ENCODE results near the gene NGRN. TPM values are rescaled to one million over a fixed set of nuclear protein-coding genes. Genes with fewer than 3 reads are reported as not detected.

Gene NGRN
- total and polyA plus RNA-seq, 2 of the 8 experiments (the other 6 are each of a cell fraction or from before 2014, with no cell fraction given) = 60.1 to 101 TPM

DNA sequence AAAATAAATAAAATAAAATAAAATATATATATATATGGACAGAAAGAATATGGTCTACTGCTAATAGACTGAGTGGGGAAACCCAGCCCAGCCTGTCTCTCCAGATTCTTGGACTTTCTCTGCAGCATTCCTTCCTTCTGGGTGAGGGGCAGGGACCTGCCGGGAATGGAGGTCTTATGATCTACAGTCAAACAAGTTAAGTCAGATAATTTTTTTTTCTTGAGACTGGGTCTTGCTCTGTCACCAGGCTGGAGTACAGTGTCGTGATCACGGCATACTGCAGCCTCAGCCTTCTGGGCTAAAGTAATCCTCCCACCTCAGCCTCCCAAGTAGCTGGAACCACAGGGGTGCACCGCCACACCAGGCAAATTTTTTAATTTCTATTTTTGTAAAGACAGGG lies 53.1 kb downstream of the NGRN start (continued):
- TF ChIP-seq CHD1 (IDR thresholded peaks at IDR 0.05; ENCODE audit: low read depth, low read length) = no peak
- TF ChIP-seq, protein P1, sequence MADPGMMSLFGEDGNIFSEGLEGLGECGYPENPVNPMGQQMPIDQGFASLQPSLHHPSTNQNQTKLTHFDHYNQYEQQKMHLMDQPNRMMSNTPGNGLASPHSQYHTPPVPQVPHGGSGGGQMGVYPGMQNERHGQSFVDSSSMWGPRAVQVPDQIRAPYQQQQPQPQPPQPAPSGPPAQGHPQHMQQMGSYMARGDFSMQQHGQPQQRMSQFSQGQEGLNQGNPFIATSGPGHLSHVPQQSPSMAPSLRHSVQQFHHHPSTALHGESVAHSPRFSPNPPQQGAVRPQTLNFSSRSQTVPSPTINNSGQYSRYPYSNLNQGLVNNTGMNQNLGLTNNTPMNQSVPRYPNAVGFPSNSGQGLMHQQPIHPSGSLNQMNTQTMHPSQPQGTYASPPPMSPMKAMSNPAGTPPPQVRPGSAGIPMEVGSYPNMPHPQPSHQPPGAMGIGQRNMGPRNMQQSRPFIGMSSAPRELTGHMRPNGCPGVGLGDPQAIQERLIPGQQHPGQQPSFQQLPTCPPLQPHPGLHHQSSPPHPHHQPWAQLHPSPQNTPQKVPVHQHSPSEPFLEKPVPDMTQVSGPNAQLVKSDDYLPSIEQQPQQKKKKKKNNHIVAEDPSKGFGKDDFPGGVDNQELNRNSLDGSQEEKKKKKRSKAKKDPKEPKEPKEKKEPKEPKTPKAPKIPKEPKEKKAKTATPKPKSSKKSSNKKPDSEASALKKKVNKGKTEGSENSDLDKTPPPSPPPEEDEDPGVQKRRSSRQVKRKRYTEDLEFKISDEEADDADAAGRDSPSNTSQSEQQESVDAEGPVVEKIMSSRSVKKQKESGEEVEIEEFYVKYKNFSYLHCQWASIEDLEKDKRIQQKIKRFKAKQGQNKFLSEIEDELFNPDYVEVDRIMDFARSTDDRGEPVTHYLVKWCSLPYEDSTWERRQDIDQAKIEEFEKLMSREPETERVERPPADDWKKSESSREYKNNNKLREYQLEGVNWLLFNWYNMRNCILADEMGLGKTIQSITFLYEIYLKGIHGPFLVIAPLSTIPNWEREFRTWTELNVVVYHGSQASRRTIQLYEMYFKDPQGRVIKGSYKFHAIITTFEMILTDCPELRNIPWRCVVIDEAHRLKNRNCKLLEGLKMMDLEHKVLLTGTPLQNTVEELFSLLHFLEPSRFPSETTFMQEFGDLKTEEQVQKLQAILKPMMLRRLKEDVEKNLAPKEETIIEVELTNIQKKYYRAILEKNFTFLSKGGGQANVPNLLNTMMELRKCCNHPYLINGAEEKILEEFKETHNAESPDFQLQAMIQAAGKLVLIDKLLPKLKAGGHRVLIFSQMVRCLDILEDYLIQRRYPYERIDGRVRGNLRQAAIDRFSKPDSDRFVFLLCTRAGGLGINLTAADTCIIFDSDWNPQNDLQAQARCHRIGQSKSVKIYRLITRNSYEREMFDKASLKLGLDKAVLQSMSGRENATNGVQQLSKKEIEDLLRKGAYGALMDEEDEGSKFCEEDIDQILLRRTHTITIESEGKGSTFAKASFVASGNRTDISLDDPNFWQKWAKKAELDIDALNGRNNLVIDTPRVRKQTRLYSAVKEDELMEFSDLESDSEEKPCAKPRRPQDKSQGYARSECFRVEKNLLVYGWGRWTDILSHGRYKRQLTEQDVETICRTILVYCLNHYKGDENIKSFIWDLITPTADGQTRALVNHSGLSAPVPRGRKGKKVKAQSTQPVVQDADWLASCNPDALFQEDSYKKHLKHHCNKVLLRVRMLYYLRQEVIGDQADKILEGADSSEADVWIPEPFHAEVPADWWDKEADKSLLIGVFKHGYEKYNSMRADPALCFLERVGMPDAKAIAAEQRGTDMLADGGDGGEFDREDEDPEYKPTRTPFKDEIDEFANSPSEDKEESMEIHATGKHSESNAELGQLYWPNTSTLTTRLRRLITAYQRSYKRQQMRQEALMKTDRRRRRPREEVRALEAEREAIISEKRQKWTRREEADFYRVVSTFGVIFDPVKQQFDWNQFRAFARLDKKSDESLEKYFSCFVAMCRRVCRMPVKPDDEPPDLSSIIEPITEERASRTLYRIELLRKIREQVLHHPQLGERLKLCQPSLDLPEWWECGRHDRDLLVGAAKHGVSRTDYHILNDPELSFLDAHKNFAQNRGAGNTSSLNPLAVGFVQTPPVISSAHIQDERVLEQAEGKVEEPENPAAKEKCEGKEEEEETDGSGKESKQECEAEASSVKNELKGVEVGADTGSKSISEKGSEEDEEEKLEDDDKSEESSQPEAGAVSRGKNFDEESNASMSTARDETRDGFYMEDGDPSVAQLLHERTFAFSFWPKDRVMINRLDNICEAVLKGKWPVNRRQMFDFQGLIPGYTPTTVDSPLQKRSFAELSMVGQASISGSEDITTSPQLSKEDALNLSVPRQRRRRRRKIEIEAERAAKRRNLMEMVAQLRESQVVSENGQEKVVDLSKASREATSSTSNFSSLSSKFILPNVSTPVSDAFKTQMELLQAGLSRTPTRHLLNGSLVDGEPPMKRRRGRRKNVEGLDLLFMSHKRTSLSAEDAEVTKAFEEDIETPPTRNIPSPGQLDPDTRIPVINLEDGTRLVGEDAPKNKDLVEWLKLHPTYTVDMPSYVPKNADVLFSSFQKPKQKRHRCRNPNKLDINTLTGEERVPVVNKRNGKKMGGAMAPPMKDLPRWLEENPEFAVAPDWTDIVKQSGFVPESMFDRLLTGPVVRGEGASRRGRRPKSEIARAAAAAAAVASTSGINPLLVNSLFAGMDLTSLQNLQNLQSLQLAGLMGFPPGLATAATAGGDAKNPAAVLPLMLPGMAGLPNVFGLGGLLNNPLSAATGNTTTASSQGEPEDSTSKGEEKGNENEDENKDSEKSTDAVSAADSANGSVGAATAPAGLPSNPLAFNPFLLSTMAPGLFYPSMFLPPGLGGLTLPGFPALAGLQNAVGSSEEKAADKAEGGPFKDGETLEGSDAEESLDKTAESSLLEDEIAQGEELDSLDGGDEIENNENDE (IDR thresholded peaks at IDR 0.05; ENCODE audit: insufficient replicate concordance, low read length) = no peak
- no peak for TF ChIP-seq HDAC6 (IDR thresholded peaks at IDR 0.05; ENCODE audit: low read depth, low read length)
- no peak for TF ChIP-seq CTBP2 (IDR thresholded peaks at IDR 0.05; ENCODE audit: borderline replicate concordance, insufficient read depth, insufficient read length, low read length)
- TF ChIP-seq SP2 (IDR thresholded peaks at IDR 0.05; ENCODE audit: low read length) = no peak
- TF ChIP-seq CBX8 (IDR thresholded peaks at IDR 0.05; ENCODE audit: borderline replicate concordance, low read depth, low read length) = no peak
- TF ChIP-seq EZH2 (IDR thresholded peaks at IDR 0.05; ENCODE audit: low read depth, low read length, severe bottlenecking) = no peak
- no peak for TF ChIP-seq POU5F1 (IDR thresholded peaks at IDR 0.05; ENCODE audit: low read depth, low read length)
- no peak for TF ChIP-seq POLR2AphosphoS5 (IDR thresholded peaks at IDR 0.05; ENCODE audit: low read depth, low read length)
- TF ChIP-seq FOSL1 (IDR thresholded peaks at IDR 0.05; ENCODE audit: insufficient read depth, low read depth, low read length) = no peak
